GM21786 (cell line): ENCODE data around the gene CAPNS1.
"Not testable (repeated sequence)": the region's sequence is repeated elsewhere in the genome, so short reads cannot be mapped to it uniquely, and the experiment has no call there.

ENCODE experiments used
- ATAC-seq: cut with Tn5 transposase; IDR thresholded peaks from one replicate; pipeline ENCODE4 v1.9.1; 2021; ENCODE audit not compliant: unreplicated experiment

CAPNS1 gene

GRCh38 chr19:36113894-36114720, 25.8 kb upstream of the CAPNS1 start:
- peak; percentile 3 for ATAC-seq

- ATAC-seq = peak; percentile 83
Measured at GRCh38 chr19:36114721-36115452, 25.0 kb upstream of the CAPNS1 start, which contains the start of gene POLR2I. Gene POLR2I (minus strand): TSS chr19:36114875. CDS start chr19:36114856, 19 bp downstream.

- peak; percentile 24 for ATAC-seq
Measured at GRCh38 chr19:36115453-36116343, 24.2 kb upstream of the CAPNS1 start, which contains the start of gene TBCB. Gene TBCB (plus strand): TSS chr19:36115468. CDS start chr19:36115561, 93 bp downstream.

GRCh38 chr19:36116344-36116637, 23.6 kb upstream of the CAPNS1 start:
- no peak for ATAC-seq

- ATAC-seq = no peak
Measured at GRCh38 chr19:36120092-36120983, 19.5 kb upstream of the CAPNS1 start.

GRCh38 chr19:36120984-36121358, 18.9 kb upstream of the CAPNS1 start:
- ATAC-seq = no peak

GRCh38 chr19:36121486-36122124, 18.3 kb upstream of the CAPNS1 start:
- ATAC-seq = no peak

- ATAC-seq = no peak
Measured at GRCh38 chr19:36125557-36125956, 14.3 kb upstream of the CAPNS1 start.

- peak; percentile 14 for ATAC-seq
Measured at GRCh38 chr19:36128392-36128736, 11.5 kb upstream of the CAPNS1 start.

GRCh38 chr19:36131221-36131620, 8.6 kb upstream of the CAPNS1 start:
- not testable (repeated sequence) for ATAC-seq

- not testable (repeated sequence) for ATAC-seq
Measured at GRCh38 chr19:36134867-36135266, 5.0 kb upstream of the CAPNS1 start.

- no peak for ATAC-seq
Measured at GRCh38 chr19:36136964-36137686, 2.7 kb upstream of the CAPNS1 start.

GRCh38 chr19:36139120-36139472, 770 bp upstream of the CAPNS1 start:
- ATAC-seq = no peak

- no peak for ATAC-seq
Measured at GRCh38 chr19:36140304-36141038, 605 bp downstream of the CAPNS1 start.

- ATAC-seq = no peak
Measured at GRCh38 chr19:36141039-36141927, 1.4 kb downstream of the CAPNS1 start.

GRCh38 chr19:36142046-36142445, 2.2 kb downstream of the CAPNS1 start:
- ATAC-seq = no peak

GRCh38 chr19:36142496-36142895, 2.6 kb downstream of the CAPNS1 start:
- no peak for ATAC-seq

- no peak for ATAC-seq
Measured at GRCh38 chr19:36144624-36145023, 4.8 kb downstream of the CAPNS1 start.
